WTC11 (cell line): ENCODE data around the gene NOP9. TPM values are rescaled to one million over a fixed set of nuclear protein-coding genes. Genes with fewer than 3 reads are reported as not detected.

Experiments
- ATAC-seq: fragments of 200-7000 bp; cut with Tn5 transposase; 2 replicates; pipeline ENCODE4 v1.10.0; 2021; ENCODE audit warnings: mild to moderate bottlenecking, moderate library complexity
- CTCF ChIA-PET: fragments of 300-600 bp; sonication (Branson Sonifier 250); formaldehyde crosslinking; loops from one replicate; lab custom pipeline; 2021; ENCODE audit warnings: antibody characterized with exemption; lab: Charles Lee
- POLR2A ChIA-PET: fragments of 350-600 bp; sonication (Branson Sonifier 250); formaldehyde crosslinking; loops from one replicate; lab custom pipeline; 2021; ENCODE audit warnings: antibody characterized with exemption; lab: Charles Lee
- DNase-seq: peaks from one replicate; pipeline ENCODE4 v3.0.0; 2021; ENCODE audit warnings: low spot score
- H3K27ac Mint-ChIP-seq: 2 replicates; pipeline ENCODE4 v1.8.0; 2021; ENCODE audit warnings: mixed read lengths
- H3K27me3 Mint-ChIP-seq: 2 replicates; pipeline ENCODE4 v1.8.0; 2021; ENCODE audit warnings: low read depth, mild to moderate bottlenecking, moderate library complexity, mixed read lengths
- H3K36me3 Mint-ChIP-seq: 2 replicates; pipeline ENCODE4 v1.8.0; 2021; ENCODE audit warnings: mixed read lengths
- H3K4me1 Mint-ChIP-seq: 2 replicates; pipeline ENCODE4 v1.8.0; 2022; ENCODE audit warnings: mixed read lengths
- H3K4me3 Mint-ChIP-seq: 2 replicates; pipeline ENCODE4 v1.8.0; 2021; ENCODE audit warnings: mild to moderate bottlenecking, moderate library complexity, mixed read lengths
- H3K9me3 Mint-ChIP-seq: 2 replicates; pipeline ENCODE4 v1.8.0; 2021; ENCODE audit warnings: mixed read lengths
- AR ChIP-seq: fragments of 250-450 bp; sonication (Bioruptor Pico); IDR thresholded peaks from 2 replicates; pipeline ENCODE4 v1.9.0; 2021; ENCODE audit warnings: mild to moderate bottlenecking
- ATF6 ChIP-seq: sonication (generic); formaldehyde crosslinking; IDR thresholded peaks from 2 replicates; pipeline ENCODE4 v1.8.1; 2023; ENCODE audit warnings: mild to moderate bottlenecking, missing genetic modification reagents
- CDX4 ChIP-seq: fragments of 250-450 bp; sonication (Bioruptor Pico); IDR thresholded peaks from 2 replicates; pipeline ENCODE4 v1.9.0; 2021; ENCODE audit warnings: moderate library complexity, mild to moderate bottlenecking, inconsistent platforms, borderline replicate concordance
- CREM ChIP-seq: sonication (generic); formaldehyde crosslinking; IDR thresholded peaks from 2 replicates; pipeline ENCODE4 v1.8.1; 2022; ENCODE audit warnings: mild to moderate bottlenecking, missing genetic modification reagents, moderate library complexity
- E2F1 ChIP-seq: sonication (generic); formaldehyde crosslinking; IDR thresholded peaks from 2 replicates; pipeline ENCODE4 v1.8.0; 2022; ENCODE audit warnings: mild to moderate bottlenecking, missing genetic modification reagents
- ELF4 ChIP-seq: sonication (generic); formaldehyde crosslinking; IDR thresholded peaks from 2 replicates; pipeline ENCODE4 v1.8.1; 2022; ENCODE audit warnings: low read depth, mild to moderate bottlenecking, moderate library complexity, missing genetic modification reagents
- ETV6 ChIP-seq: sonication (generic); formaldehyde crosslinking; IDR thresholded peaks from 2 replicates; pipeline ENCODE4 v1.8.1; 2022; ENCODE audit warnings: mild to moderate bottlenecking, missing genetic modification reagents
- IRF2 ChIP-seq: sonication (generic); formaldehyde crosslinking; IDR thresholded peaks from 2 replicates; pipeline ENCODE4 v1.8.0; 2022; ENCODE audit warnings: low read depth, missing genetic modification reagents, borderline replicate concordance
- MLX ChIP-seq: sonication (generic); formaldehyde crosslinking; IDR thresholded peaks from 2 replicates; pipeline ENCODE4 v1.8.1; 2023; ENCODE audit warnings: mild to moderate bottlenecking, missing genetic modification reagents, moderate library complexity
- PRRX2 ChIP-seq: fragments of 250-450 bp; sonication (Bioruptor Pico); IDR thresholded peaks from 2 replicates; pipeline ENCODE4 v1.8.0; 2021; ENCODE audit warnings: mild to moderate bottlenecking
- STAT6 ChIP-seq: sonication (generic); formaldehyde crosslinking; conservative IDR thresholded peaks from 2 replicates; pipeline ENCODE4 v1.8.1; 2023; ENCODE audit warnings: mild to moderate bottlenecking, low read depth, missing genetic modification reagents, moderate library complexity
- TP53 ChIP-seq: sonication (generic); formaldehyde crosslinking; IDR thresholded peaks from 2 replicates; pipeline ENCODE4 v1.8.1; 2023; ENCODE audit warnings: mild to moderate bottlenecking, missing genetic modification reagents
- ZBTB43 ChIP-seq: sonication (generic); formaldehyde crosslinking; IDR thresholded peaks from 2 replicates; pipeline ENCODE4 v1.8.1; 2023; ENCODE audit warnings: mild to moderate bottlenecking, missing genetic modification reagents
- ZNF416 ChIP-seq: fragments of 250-450 bp; sonication (Bioruptor Pico); IDR thresholded peaks from 2 replicates; pipeline ENCODE4 v1.9.0; 2021; ENCODE audit warnings: mild to moderate bottlenecking, inconsistent platforms
- ZNF532 ChIP-seq: fragments of 250-450 bp; sonication (Bioruptor Pico); IDR thresholded peaks from 2 replicates; pipeline ENCODE4 v1.9.0; 2021; ENCODE audit warnings: mild to moderate bottlenecking, borderline replicate concordance
- total RNA-seq: library from RNA; stranded (reverse); gene quantifications from 3 replicates; pipeline ENCODE4 v1.2.3, GENCODE V29; 2021

NOP9 gene
- total RNA-seq, 1 experiment from 2014 or later, result 44.4 TPM

GRCh38 chr14:24280797-24281460 is 18.7 kb upstream of the NOP9 start:
- POLR2A ChIA-PET, result no interaction called here
- H3K4me1 Mint-ChIP-seq, result no peaks in the 10 kb centered on the region
- CTCF ChIA-PET, result interaction anchor here (0.7 to 3.2 kb wide), 5 partner anchors 9 to 38 kb away, joined by 3 to 16 read pairs (median 9); partner anchors contain the start of genes CIDEB, RABGGTA and TINF2
- no peak for ATAC-seq
- no peak for DNase-seq
- H3K9me3 Mint-ChIP-seq, result no peaks in the 10 kb centered on the region
- H3K36me3 Mint-ChIP-seq, result no peaks in the 10 kb centered on the region
- no peak overlapping the region for H3K4me3 Mint-ChIP-seq
- no peak overlapping the region for H3K27ac Mint-ChIP-seq
- no peaks in the 10 kb centered on the region for H3K27me3 Mint-ChIP-seq
- TF ChIP-seq ZNF416 (no peak), AR (no peak), STAT6 (CRISPR knock-in tag) (no peak), TP53 (CRISPR knock-in tag) (no peak), ATF6 (CRISPR knock-in tag) (no peak), MLX (CRISPR knock-in tag) (no peak), CDX4 (CRISPR knock-in tag) (no peak), IRF2 (no peak), CREM (CRISPR knock-in tag) (no peak), ZBTB43 (no peak)
- TF ChIP-seq, all 79 proteins: peak for 0

GRCh38 chr14:24281636-24282035 is 18.0 kb upstream of the NOP9 start:
- CTCF ChIA-PET, result interaction anchor here (1.0 to 3.2 kb wide), 4 partner anchors 10 to 52 kb away, joined by 3 to 15 read pairs (median 12); partner anchors contain the start of genes RABGGTA and TINF2
- ATAC-seq (no peak), DNase-seq (no peak)
- POLR2A ChIA-PET, result no interaction called here
- Mint-ChIP-seq H3K36me3 (no peaks in the 10 kb centered on the region), H3K27me3 (no peaks in the 10 kb centered on the region), H3K27ac (no peak overlapping the region), H3K9me3 (no peaks in the 10 kb centered on the region), H3K4me3 (no peak overlapping the region), H3K4me1 (no peaks in the 10 kb centered on the region)
- no peak for TF ChIP-seq ZBTB43
- TF ChIP-seq ELF4 (CRISPR knock-in tag), result no peak
- no peak for TF ChIP-seq E2F1 (CRISPR knock-in tag)
- TF ChIP-seq ZNF416, result no peak
- no peak for TF ChIP-seq ETV6 (CRISPR knock-in tag)
- no peak for TF ChIP-seq ZNF532 (CRISPR knock-in tag)
- no peak for TF ChIP-seq PRRX2 (CRISPR knock-in tag)
